Lower leg skin (tissue), 4 donors: ENCODE data around the gene CHST8. TPM values are rescaled to one million over a fixed set of nuclear protein-coding genes. Genes with fewer than 3 reads are reported as not detected.

Experiments
- DNase-seq, 2 donors: peaks; one replicate each; pipeline ENCODE4 v3.0.0-alpha.2; 2019; ENCODE audit warnings: low spot score in 2 of 2
- H3K4me3 ChIP-seq: fragments of 200-600 bp; sonication (generic); 2 replicates; pipeline ENCODE4 v1.5.1; 2017; ENCODE audit warnings: mild to moderate bottlenecking, low read depth; ENCODE audit not compliant: poor library complexity, severe bottlenecking
- CTCF ChIP-seq, 3 donors: fragments of 450-650 bp; IDR thresholded peaks; one replicate each; pipeline ENCODE4 v1.5.1; 2016; ENCODE audit warnings: antibody characterized with exemption in 3 of 3, mild to moderate bottlenecking in 3 of 3, moderate library complexity in 2 of 3
- POLR2A ChIP-seq, 2 donors: fragments of 450-650 bp; IDR thresholded peaks; one replicate each; pipeline ENCODE4 v1.6.1; 2016 to 2017; ENCODE audit warnings: antibody characterized with exemption in 2 of 2, mild to moderate bottlenecking in 1 of 2, moderate library complexity in 1 of 2
- WGBS, 2 donors: methylation state at CpG; one replicate each; pipeline ENCODE4 v1.1.5; 2018; 5-methylcytosine and 5-hydroxymethylcytosine counted together
- intact Hi-C: fragments of 100-400 bp; cut with DNase I; formaldehyde crosslinking; loops from one replicate; pipeline ENCODE4 v1.15.0; 2023; ENCODE audit warnings: low total_unique reads
- total RNA-seq, 4 donors: library from RNA; depleted of rRNA; stranded (reverse); fragments of >200 nt; gene quantifications; one replicate each; pipeline ENCODE4 v1.1.0, GENCODE V29; 2016

CHST8 gene
- total RNA-seq, 4 donors from 2014 or later = 0.19 to 1.6 (median 0.37) TPM; not detected in 1

GRCh38 chr19:33673996-33674625 is 52.4 kb downstream of the CHST8 start:
- no peak overlapping the region for H3K4me3 ChIP-seq
- intact Hi-C loops = no loop called here
- 46 to 64% methylated on average over 9 to 10 of the region's 10 CpGs for WGBS, 2 donors
- peak in 1 of 2 donors; percentile 61 for DNase-seq
- no peak for TF ChIP-seq POLR2A (IDR thresholded peaks at IDR 0.05)

- 54 to 58% methylated on average over 10 of the region's 10 CpGs for WGBS, 2 donors
Measured at GRCh38 chr19:33674626-33675367, 53.0 kb downstream of the CHST8 start.

GRCh38 chr19:33675501-33676124 is 53.9 kb downstream of the CHST8 start:
- peak in 1 of 2 donors; percentile 70 for DNase-seq
- TF ChIP-seq CTCF (IDR thresholded peaks at IDR 0.05) (no peak), POLR2A (IDR thresholded peaks at IDR 0.05) (no peak)
- intact Hi-C loops = no loop called here
- 64 to 81% methylated on average over 7 of the region's 7 CpGs for WGBS, 2 donors
- H3K4me3 ChIP-seq = no peak overlapping the region

More at GRCh38 chr19:33674626-33675367, 53.0 kb downstream of the CHST8 start:
- intact Hi-C loops = no loop called here
- peak in 1 of 2 donors; percentile 79 for DNase-seq
- TF ChIP-seq POLR2A (IDR thresholded peaks at IDR 0.05) (no peak), CTCF (IDR thresholded peaks at IDR 0.05) (no peak)
- H3K4me3 ChIP-seq = no peak overlapping the region

GRCh38 chr19:33676999-33677665 is 55.4 kb downstream of the CHST8 start:
- peak in 1 of 2 donors; percentile 70 for DNase-seq
- WGBS, 2 donors = 58 to 62% methylated on average over 7 of the region's 7 CpGs
- TF ChIP-seq POLR2A (IDR thresholded peaks at IDR 0.05) (no peak), CTCF (IDR thresholded peaks at IDR 0.05) (no peak)
- no peak overlapping the region for H3K4me3 ChIP-seq
- intact Hi-C loops = no loop called here

GRCh38 chr19:33677745-33678426 is 56.1 kb downstream of the CHST8 start:
- 51 to 55% methylated on average over 5 of the region's 5 CpGs for WGBS, 2 donors
- intact Hi-C loops = no loop called here
- no peak overlapping the region for H3K4me3 ChIP-seq
- DNase-seq = peak in 1 of 2 donors; percentile 78
- TF ChIP-seq CTCF (IDR thresholded peaks at IDR 0.05) = no peak
- TF ChIP-seq POLR2A (IDR thresholded peaks at IDR 0.05) = no peak
